ENCODE results near the gene BTNL9. TPM values are rescaled to one million over a fixed set of nuclear protein-coding genes. Genes with fewer than 3 reads are reported as not detected.
"Not testable (repeated sequence)": the region's sequence is repeated elsewhere in the genome, so short reads cannot be mapped to it uniquely, and the experiment has no call there.

The BTNL9 gene
- total RNA-seq, 1 experiment from 2014 or later = 1.0 TPM

- no peak for DNase-seq (ENCODE audit: extremely low read depth, low read depth)
Measured at GRCh38 chr5:181042036-181042713, 2.1 kb downstream of the BTNL9 start.

- DNase-seq (ENCODE audit: extremely low read depth, low read depth) = no peak
Measured at GRCh38 chr5:181042722-181043121, 2.7 kb downstream of the BTNL9 start.

GRCh38 chr5:181043285-181044092, 3.4 kb downstream of the BTNL9 start:
- DNase-seq (ENCODE audit: extremely low read depth, low read depth) = no peak

GRCh38 chr5:181044093-181044599, 4.1 kb downstream of the BTNL9 start:
- DNase-seq (ENCODE audit: extremely low read depth, low read depth) = no peak

- no peak for DNase-seq (ENCODE audit: extremely low read depth, low read depth)
Measured at GRCh38 chr5:181044662-181045305, 4.7 kb downstream of the BTNL9 start.

- no peak for DNase-seq (ENCODE audit: extremely low read depth, low read depth)
Measured at GRCh38 chr5:181045316-181045715, 5.2 kb downstream of the BTNL9 start.

GRCh38 chr5:181045857-181046256, 5.8 kb downstream of the BTNL9 start:
- DNase-seq (ENCODE audit: extremely low read depth, low read depth) = not testable (repeated sequence)

GRCh38 chr5:181047288-181047687, 7.2 kb downstream of the BTNL9 start:
- DNase-seq (ENCODE audit: extremely low read depth, low read depth) = no peak

GRCh38 chr5:181047921-181048320, 7.9 kb downstream of the BTNL9 start:
- DNase-seq (ENCODE audit: extremely low read depth, low read depth) = no peak

- no peak for DNase-seq (ENCODE audit: extremely low read depth, low read depth)
Measured at GRCh38 chr5:181050016-181050415, 9.9 kb downstream of the BTNL9 start.

GRCh38 chr5:181051841-181052671, 12.0 kb downstream of the BTNL9 start:
- no peak for DNase-seq (ENCODE audit: extremely low read depth, low read depth)

- no peak for DNase-seq (ENCODE audit: extremely low read depth, low read depth)
Measured at GRCh38 chr5:181052672-181053487, 12.8 kb downstream of the BTNL9 start.

- DNase-seq (ENCODE audit: extremely low read depth, low read depth) = no peak
Measured at GRCh38 chr5:181053488-181054121, 13.5 kb downstream of the BTNL9 start.

GRCh38 chr5:181054138-181054537, 14.1 kb downstream of the BTNL9 start:
- no peak for DNase-seq (ENCODE audit: extremely low read depth, low read depth)

- no peak for DNase-seq (ENCODE audit: extremely low read depth, low read depth)
Measured at GRCh38 chr5:181054871-181055459, 14.9 kb downstream of the BTNL9 start.

GRCh38 chr5:181056431-181056830, 16.4 kb downstream of the BTNL9 start:
- no peak for DNase-seq (ENCODE audit: extremely low read depth, low read depth)

GRCh38 chr5:181058321-181058720, 18.3 kb downstream of the BTNL9 start:
- no peak for DNase-seq (ENCODE audit: extremely low read depth, low read depth)

- DNase-seq (ENCODE audit: extremely low read depth, low read depth) = no peak
Measured at GRCh38 chr5:181058786-181059296, 18.8 kb downstream of the BTNL9 start.
